Parathyroid adenoma (tissue), 2 donors: Measurements from ENCODE around the gene ZNF844.

Experiments used
- H2AFZ ChIP-seq: fragments of 300-600 bp; sonication (generic); one replicate; pipeline ENCODE4 v1.7.0; 2017; ENCODE audit warnings: antibody characterized with exemption, mild to moderate bottlenecking
- H3K27ac ChIP-seq: fragments of 300-600 bp; sonication (generic); one replicate; pipeline ENCODE4 v1.7.0; 2017
- H3K27me3 ChIP-seq: fragments of 300-600 bp; sonication (generic); one replicate; pipeline ENCODE4 v1.7.0; 2017; ENCODE audit warnings: low read length; ENCODE audit not compliant: control insufficient read depth, insufficient read depth
- H3K36me3 ChIP-seq: fragments of 300-600 bp; sonication (generic); one replicate; pipeline ENCODE4 v1.7.0; 2017; ENCODE audit warnings: low read length; ENCODE audit not compliant: control insufficient read depth, insufficient read depth
- H3K4me1 ChIP-seq: fragments of 300-600 bp; sonication (generic); one replicate; pipeline ENCODE4 v1.7.0; 2017; ENCODE audit warnings: control low read depth
- H3K4me2 ChIP-seq: fragments of 300-600 bp; sonication (generic); one replicate; pipeline ENCODE4 v1.7.0; 2017; ENCODE audit warnings: low read length
- H3K4me3 ChIP-seq: fragments of 300-600 bp; sonication (generic); one replicate; pipeline ENCODE4 v1.7.0; 2017; ENCODE audit warnings: low read depth, low read length
- H3K79me2 ChIP-seq: fragments of 300-600 bp; sonication (generic); one replicate; pipeline ENCODE4 v1.7.0; 2017; ENCODE audit warnings: control low read depth
- H3K9ac ChIP-seq: fragments of 300-600 bp; sonication (generic); one replicate; pipeline ENCODE4 v1.7.0; 2017; ENCODE audit warnings: mild to moderate bottlenecking
- H3K9me3 ChIP-seq: fragments of 300-600 bp; sonication (generic); one replicate; pipeline ENCODE4 v1.7.0; 2017; ENCODE audit warnings: low read length; ENCODE audit not compliant: control insufficient read depth
- TF ChIP-seq, protein P1 (sequence below): fragments of 300-600 bp; sonication (generic); IDR thresholded peaks from one replicate; pipeline ENCODE4 v1.7.0; 2017; ENCODE audit warnings: antibody characterized with exemption, mild to moderate bottlenecking
- donor health status: primary hyperparathyroidism.

The ZNF844 gene

DNA sequence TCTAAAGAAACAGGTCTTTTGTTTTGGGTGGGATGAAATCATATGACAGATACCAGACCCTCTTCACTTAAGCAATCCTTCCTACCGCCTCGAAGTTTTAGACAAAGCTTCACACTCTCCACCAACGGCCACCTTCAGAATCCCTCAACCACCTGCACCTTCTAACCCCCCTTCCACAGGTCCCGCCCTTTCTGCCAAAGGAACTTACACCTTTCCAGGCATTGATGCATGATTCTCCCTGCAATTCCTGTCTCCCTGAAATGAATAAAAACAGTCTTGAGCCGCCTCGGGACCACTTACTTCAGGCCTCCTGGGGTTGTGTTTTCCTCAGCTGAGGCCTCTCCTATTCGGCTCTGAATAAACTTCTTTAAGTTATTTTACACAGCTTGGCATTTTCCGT lies 29.9 kb upstream of the ZNF844 start:
- Histone ChIP-seq H3K9ac (no peak overlapping the region), H3K4me1 (peaks cover 4% of the 10 kb centered on the region), H3K4me3 (peak overlapping the region; percentile 98), H3K36me3 (no peaks in the 10 kb centered on the region), H3K9me3 (no peaks in the 10 kb centered on the region), H3K79me2 (peaks cover 13% of the 10 kb centered on the region), H3K27me3 (no peaks in the 10 kb centered on the region), H3K4me2 (peak overlapping the region; percentile 99), H2AFZ (peak overlapping the region; percentile 96), H3K27ac (peak overlapping the region; percentile 92)
- TF ChIP-seq, protein P1, sequence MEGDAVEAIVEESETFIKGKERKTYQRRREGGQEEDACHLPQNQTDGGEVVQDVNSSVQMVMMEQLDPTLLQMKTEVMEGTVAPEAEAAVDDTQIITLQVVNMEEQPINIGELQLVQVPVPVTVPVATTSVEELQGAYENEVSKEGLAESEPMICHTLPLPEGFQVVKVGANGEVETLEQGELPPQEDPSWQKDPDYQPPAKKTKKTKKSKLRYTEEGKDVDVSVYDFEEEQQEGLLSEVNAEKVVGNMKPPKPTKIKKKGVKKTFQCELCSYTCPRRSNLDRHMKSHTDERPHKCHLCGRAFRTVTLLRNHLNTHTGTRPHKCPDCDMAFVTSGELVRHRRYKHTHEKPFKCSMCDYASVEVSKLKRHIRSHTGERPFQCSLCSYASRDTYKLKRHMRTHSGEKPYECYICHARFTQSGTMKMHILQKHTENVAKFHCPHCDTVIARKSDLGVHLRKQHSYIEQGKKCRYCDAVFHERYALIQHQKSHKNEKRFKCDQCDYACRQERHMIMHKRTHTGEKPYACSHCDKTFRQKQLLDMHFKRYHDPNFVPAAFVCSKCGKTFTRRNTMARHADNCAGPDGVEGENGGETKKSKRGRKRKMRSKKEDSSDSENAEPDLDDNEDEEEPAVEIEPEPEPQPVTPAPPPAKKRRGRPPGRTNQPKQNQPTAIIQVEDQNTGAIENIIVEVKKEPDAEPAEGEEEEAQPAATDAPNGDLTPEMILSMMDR: no peak

DNA sequence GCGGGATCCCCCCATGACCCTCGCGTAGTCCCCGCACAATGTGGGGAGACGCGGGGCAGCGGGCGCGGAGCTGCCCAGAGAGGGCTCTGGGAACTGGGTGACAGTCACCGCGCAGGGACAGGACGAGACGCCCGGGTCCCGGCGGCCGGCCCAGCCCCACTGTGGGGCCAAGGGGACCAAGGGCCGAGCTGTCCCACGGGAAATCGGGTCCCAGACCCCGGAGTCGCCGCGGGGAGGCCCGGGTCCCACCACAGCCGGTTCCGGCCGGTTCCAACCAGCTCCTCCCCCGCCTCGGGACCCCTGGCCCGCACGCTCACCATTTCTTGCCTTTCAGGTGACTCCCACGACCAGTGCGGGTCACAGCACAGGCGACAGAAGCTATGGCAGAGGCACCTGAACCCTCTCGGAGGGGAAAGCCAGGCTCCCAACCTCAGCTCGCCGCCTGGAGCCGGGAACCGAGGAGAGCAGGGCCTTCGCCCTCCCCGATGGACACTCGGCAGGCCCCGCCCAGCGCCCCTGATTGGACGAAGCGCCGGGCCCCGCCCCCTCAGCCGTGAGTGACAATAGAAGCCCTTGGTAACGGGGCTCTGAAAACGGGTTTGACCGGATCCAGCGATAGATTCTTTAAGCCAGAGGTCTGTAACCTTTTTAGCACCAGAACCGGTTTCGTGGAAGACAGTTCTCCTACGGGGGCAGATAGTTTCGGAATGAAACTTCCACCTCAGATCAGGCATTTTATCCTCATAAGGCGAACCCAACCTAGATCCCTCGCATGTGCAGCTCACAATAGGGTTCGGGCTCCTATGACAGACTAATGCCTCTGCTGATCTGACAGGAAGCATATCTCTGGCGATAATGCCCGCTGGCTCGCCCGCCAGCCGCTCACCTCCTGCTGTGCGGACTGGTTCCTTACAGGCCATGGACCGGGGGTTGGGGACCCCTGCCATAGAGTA lies 29.0 kb upstream of the ZNF844 start, which contains the start of gene ZNF433:
Gene ZNF433 (minus strand): TSS at position 460 of the 953 bp plus-strand sequence. CDS start 140 bp downstream, at position 320.
- Histone ChIP-seq H3K4me1 (peaks cover 4% of the 10 kb centered on the region), H3K4me2 (peak within 1 kb of the TSS; percentile 99), H3K36me3 (no peaks in the 10 kb centered on the region), H3K27ac (peak within 1 kb of the TSS; percentile 92), H3K9me3 (no peaks in the 10 kb centered on the region), H3K27me3 (no peaks in the 10 kb centered on the region), H2AFZ (peak within 1 kb of the TSS; percentile 96), H3K9ac (peak within 1 kb of the TSS; percentile 88), H3K4me3 (peak within 1 kb of the TSS; percentile 98), H3K79me2 (peaks cover 12% of the 10 kb centered on the region)
- TF ChIP-seq, protein P1: peak; percentile 6

DNA sequence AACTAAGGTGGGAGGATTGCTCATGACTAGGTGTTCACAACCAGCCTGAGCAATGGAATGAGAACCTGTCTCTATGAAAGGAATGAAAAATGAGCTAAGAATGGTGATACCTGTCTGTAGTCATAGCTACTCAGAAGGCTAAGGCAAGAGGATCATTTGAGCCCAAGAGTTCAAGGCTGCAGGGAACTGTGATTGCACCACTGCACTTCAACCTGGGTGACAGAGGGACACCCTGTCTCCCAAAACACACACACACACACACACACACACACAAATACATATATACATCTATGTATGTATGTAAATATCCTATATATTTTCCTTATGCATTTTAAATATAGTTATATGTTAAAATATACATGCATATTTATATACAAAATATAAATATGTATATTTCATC lies 21.6 kb upstream of the ZNF844 start:
- TF ChIP-seq, protein P1: no peak
- Histone ChIP-seq H2AFZ (no peak overlapping the region), H3K9ac (no peak overlapping the region), H3K4me1 (no peaks in the 10 kb centered on the region), H3K36me3 (no peaks in the 10 kb centered on the region), H3K27me3 (no peaks in the 10 kb centered on the region), H3K9me3 (no peaks in the 10 kb centered on the region), H3K4me3 (no peak overlapping the region), H3K79me2 (no peaks in the 10 kb centered on the region), H3K4me2 (no peak overlapping the region), H3K27ac (no peak overlapping the region)

DNA sequence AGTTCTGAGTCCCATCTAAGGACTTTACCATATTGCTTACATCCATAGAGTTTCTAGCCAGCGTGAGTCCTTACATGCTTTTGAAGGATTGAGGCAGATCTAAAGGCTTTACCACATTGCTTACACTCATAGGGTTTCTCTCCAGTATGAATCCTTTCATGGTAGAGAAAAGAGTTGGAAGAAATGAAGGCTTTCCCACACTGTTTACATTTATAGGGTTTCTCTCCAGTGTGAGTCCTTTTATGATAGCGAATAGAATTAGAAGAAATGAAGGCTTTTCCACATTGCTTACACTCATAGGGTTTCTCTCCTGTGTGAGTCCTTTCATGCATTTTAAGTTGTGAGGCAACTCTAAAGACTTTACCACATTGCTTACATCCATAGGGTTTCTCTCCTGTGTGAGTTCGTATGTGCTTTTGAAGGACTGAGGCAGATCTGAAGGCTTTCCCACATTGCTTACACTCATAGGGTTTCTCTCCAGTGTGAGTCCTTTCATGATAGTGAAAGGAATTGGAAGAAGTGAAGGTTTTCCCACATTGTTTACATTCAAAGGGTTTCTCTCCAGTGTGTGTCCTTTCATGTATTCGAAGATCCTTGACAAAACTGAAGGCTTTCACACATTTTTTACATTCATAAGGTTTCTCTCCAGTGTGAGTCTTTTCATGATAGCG lies 20.6 kb upstream of the ZNF844 start:
- H3K9ac ChIP-seq: no peak overlapping the region
- no peak overlapping the region for H3K4me2 ChIP-seq
- no peaks in the 10 kb centered on the region for H3K79me2 ChIP-seq
- no peaks in the 10 kb centered on the region for H3K27me3 ChIP-seq
- H2AFZ ChIP-seq: no peak overlapping the region
- H3K4me3 ChIP-seq: no peak overlapping the region
- H3K27ac ChIP-seq: no peak overlapping the region
- H3K36me3 ChIP-seq: no peaks in the 10 kb centered on the region
- TF ChIP-seq, protein P1: no peak
- no peaks in the 10 kb centered on the region for H3K9me3 ChIP-seq
- H3K4me1 ChIP-seq: no peaks in the 10 kb centered on the region
